CMK (cell line): Measurements from ENCODE around the gene ADAM10.

Experiments
- DNase-seq: peaks from one replicate; pipeline ENCODE4 v3.0.0-alpha.2; 2010; ENCODE audit warnings: low read depth

ADAM10 gene

DNA sequence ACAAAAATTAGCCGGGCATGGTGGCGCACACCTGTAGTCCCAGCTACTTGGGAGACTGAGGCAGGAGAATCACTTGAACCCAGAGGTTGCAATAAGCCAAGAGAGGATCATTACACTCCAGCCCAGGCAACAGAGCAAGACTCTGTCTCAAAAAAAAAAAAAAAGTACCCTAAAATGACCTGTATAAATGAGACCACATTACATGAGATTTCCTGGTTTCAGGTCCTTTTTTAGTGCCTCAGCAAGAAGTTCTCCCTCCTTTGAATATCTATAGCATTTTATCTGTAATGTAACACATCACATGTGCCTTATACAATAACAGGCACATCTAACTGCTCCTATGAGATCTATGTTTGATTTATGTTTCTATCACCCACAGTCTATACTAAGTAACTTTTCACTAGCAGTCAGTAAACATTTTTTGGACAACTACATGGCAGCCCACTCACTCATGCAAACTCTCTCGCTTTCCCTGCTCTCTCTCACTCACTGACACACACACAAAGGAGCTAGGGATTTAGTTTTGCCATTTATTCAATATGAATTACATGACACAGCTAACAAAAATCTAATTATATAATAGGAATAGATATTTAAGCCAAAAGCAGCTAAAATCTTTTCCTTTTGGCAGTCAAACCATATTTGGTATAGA, 34.1 kb downstream of the ADAM10 start:
- DNase-seq, result no peak

DNA sequence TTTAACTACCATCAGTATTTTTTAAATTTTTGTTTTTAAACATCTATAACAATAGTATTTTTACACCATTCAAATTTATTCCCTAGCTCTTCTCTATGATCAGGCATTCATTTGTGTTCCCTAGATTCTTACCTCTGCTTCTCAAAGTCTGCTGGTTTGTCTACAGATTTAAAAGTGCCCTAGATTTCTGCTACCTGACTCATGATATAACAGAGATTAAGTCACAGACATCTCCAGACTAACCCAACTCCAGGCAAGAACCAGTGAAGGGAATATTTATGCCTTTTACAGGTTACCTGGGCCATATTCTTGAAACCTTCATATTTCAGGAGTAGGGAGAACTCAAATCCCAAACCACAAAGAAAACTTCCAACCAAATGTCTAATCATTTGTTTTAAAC, 38.8 kb downstream of the ADAM10 start:
- DNase-seq, result no peak

DNA sequence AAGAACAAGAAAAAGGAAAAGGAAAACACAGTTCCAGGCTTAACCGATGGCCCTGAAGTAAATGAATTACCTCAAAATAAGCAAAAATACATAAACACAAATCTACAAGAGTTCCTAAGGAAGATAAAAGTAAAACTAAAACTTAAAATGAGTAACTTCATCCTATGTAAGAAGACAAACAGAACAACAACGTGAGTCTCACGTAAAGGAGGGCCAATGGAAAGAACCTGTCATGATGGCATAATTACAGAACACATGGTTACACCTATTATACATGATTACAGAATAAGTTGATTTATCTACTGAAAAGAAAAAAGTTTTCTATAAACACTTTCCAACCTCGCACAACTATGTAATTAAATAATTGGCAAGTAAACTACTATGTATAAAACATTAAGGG, 42.1 kb downstream of the ADAM10 start:
- DNase-seq, result no peak

DNA sequence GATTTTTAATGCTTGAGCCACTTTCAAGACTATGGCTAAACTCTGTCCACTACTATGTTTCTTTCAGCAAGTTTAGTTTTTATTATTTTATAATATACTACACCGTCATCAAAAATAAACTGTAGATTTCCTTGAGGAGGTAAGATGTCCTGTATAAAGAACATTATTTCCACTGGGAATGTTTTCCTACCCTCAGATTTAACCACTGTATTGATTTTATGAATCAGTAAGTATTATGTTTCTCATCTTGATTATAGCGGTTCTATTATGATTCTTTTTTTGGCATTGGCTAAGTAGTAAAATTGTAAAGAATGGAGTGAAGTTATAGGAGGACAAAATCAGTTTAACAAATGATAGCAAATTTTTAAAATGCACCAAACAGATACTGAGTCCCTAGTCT, 44.4 kb downstream of the ADAM10 start:
- DNase-seq, result no peak

DNA sequence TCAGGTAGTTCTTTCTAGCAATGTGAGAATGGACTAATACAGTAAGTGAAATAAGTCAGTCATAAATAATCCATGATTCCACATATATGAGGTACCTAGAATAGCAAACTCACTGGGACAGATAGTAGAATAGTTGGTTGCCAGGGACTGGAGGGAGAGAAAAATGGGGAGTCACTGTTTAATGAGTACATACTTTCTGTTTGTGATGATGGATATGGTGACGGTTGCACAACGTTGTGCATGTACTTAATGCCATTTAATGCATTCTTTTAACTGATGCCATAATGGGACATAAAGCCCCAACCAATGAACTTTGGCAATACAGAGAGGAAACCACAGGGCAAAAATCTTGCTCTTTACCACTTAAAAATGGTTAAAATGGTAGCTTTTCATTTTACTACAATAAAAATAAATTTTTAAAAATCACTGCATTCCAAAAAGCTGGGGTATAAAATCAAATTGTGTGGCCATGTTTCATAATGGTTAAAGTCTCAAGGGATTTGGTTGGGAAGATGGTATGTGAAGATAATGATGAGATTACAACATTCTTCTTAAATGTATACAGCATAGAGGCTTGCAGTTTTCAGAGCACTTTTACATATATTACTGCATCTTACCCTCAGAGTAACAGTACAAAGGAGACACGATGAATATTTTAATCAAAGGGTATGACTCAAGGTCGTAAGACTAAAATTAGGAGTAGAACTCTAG, 45.2 kb downstream of the ADAM10 start:
- DNase-seq, result no peak

DNA sequence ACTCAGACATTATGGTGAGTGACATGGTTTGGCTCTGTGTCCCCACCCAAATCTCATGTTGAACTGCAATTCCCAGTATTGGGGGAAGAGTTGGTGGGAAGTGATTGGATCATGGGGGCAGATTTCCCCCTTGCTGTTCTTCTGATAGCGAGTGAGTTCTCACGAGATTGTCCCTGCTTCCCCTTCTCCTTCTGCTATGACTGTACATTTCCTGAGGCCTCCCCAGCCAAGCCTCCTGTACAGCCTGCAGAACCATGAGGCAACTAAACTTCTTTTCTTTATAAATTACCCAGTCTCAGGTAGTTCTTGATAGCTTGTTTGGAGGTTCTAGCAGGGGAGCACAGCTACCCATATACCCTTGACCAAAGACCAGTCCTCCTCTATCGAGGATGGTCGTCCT, 45.9 kb downstream of the ADAM10 start:
- peak; percentile 2 for DNase-seq

DNA sequence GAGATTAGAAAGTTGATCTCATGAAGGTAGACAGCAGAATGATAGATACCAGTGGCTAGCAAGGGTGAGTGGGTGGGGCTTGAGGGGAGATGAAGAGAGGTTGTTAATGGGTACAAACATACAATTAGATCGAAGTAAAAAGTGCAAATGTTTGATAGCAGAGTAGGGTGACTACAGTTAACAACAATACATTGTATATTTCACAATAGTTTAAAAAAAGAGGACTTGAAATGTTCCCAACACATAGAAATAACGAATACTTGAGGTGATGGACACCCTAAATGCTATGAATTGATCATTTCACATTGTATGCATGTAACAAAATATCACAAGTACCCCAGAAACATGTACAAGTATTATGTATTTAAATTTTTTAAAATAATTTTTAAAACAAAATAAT, 47.3 kb downstream of the ADAM10 start:
- no peak for DNase-seq

DNA sequence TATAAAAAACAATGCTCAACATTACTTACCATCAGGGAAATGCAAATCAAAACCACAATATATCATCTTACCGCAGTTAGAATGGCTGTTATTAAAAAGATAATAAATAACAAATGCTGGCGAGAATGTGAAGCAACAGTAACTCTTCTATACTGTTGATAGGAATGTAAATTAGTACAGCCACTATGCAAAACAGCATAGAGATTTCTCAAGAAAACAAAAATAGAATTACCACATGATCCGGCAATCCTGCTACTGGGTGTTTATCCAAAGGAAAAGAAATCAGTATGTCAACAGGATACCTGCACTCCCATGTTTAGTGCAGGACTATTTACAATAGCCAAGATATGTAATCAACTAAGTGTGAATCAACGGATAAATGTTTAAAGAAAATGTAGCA, 48.1 kb downstream of the ADAM10 start:
- DNase-seq, result no peak

DNA sequence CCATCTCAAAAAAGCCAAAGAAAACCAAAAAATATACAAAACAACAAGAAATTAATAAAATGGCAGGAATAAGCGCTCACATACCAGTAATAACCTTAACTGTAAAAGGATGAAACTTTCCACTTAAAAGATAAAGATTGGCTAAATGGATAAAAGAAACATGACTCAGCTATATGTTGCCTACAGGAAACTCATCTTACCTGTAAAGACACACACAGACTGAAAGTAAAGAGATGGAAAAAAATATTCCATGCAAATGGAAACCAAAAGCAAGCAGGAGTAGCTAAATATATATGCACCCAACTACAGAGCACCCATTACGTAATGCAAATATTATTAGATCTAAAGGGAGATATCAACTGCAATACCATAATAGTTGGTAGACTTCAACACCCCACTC, 49.7 kb downstream of the ADAM10 start:
- no peak for DNase-seq

DNA sequence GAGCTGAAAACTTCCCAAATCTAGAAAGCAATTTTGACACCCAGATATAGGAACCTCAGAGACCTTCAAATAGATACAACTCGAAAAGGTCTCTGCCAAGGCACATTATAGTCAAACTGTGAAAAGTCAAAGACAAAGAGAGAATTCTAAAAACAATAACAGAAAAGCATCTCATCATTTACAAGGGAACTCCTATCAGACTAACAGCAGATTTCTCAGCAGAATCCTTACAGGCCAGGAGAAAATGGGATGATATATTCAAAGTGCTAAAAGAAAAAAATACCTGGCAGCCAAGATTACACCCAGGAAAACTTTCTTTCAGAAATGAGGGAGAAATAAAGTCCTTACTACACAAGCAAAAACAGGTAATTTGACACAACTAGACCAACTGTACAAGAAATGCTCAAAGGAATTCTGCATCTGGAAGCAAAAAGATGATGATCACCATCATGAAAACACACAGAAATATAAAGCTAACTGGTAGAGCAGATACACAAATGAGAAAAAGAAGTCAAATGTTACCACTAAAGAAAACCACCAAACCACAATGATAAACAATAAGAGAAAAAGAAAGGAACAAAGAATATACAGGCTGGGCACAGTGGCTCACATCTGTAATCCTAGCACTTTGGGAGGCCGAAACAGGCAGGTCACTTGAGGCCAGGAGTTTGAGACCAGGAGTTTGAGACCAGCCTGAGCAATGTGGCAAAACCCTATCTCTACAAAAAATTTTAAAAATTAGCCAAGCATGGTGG, 50.4 kb downstream of the ADAM10 start:
- no peak for DNase-seq

DNA sequence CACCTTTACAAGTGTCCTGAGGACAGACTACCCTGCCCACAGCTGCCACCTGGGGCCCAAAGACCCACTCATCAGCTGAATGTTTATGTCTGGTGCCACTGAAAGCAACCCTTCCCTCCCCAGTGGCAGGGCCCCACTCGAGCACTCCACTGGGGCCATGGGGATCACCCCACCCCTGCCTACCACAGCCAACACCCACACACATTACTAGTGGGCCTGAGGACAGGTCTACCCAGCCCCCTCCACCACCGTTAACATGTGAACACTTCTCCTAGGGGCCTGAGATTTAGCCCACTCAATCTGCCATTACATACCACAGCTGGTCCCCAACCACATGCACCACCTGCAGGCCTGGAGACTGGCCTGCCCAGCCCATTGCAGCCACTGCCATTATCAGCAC, 52.3 kb downstream of the ADAM10 start:
- no peak for DNase-seq

DNA sequence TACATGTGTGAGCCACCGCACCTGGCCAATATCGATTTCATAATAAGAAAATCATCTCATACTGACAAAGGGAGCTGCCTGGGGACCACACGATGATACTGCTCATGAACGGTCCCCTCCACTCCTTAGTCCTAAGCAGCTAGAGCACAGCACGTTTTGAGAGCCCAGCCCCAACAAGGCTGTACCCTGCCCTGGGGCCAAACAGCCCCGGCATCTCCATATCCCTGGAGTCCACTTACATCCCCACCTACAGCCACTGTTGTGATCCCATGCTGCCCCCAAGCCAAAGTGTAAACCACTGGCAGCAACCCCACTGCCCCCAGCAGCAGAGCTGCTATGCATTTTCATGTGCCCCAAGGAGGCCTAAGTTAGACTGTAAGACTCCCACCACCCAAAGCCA, 52.8 kb downstream of the ADAM10 start:
- DNase-seq, result no peak

DNA sequence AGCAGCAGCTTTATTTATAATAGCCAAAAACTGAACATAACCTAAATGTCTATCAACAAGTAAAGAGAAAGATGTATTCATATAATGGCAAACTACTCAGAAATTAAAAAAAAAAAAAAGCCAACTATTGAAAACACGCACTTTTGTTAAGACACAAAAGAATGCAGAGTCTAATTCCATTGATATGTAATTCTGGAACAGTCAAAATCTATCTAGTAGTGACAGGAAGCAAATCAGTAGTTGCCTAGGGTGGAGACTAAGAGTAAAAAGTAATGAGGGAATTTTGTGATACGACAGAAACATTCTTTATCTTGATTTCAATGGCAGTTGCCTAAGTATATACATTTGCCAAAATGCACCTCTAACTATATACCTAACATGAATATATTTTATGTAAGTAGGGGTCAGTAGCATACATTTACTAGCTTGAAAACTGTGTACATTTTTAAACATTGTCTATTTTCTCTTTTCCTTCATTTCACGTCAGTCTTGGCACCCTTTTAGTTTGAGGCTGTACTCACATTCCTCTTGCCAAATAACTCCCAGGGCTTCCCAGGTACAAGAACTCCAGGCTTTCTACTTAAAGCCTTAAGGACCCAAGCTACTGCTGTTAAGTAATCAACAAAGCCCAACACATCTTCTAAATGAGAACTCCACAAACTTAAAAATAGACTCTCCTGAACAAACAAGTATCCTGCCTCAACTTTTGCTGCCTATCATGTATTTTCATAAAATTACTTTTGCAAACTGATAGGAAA, 54.7 kb downstream of the ADAM10 start:
- no peak for DNase-seq

DNA sequence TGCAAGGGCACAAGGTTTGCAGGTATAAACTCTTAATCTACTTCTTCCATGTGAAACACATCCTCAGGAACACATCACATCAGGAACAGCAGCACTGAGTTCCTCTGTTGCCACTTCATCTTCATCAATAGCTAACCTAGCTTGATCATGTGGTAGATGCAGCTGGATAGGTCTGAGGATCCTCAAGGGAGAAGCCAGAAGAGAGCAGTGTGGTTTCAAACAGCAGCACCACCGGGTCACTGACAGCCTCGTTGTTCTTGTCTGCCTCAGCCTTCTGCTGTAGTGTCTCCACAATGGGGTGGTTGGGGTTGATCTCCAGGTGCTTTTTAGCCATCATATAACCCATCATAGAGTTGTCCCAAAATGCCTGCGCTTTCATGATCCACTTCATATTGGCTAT, 58.8 kb downstream of the ADAM10 start:
- no peak for DNase-seq

DNA sequence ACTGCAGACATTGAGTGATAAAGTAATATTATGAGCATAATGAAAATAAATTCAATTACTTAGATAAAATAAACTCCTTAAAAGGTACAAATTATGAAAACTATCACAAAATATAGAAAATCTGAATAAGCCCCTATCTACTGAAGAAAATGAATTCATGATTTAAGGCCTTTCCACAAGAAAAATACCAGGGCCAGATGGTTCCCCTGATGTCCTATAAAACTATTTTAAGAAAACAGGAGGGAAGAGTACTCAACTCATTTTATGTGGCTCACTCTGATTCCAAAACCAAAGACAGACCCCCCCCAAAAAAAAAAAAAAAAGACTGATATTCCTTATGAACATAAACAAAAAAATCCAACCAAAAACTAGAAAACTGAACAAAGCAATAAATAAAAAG, 59.9 kb downstream of the ADAM10 start:
- DNase-seq, result no peak

DNA sequence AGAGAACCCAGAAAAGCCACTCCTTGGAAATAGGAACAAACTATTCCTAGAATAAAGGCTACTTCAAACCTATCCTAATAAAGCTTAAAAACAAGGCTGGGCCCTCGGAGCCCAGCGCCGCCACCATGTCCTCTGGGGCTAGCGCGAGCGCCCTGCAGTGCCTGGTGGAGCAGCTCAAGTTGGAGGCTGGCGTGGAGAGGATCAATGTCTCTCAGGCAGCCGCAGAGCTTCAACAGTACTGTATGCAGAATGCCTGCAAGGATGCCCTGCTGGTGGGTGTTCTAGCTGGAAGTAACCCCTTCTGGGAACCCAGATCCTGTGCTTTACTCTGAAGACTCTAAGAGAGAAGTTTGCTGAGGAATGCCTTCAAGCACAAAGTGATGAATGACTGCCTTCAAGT, 63.2 kb downstream of the ADAM10 start:
- no peak for DNase-seq

DNA sequence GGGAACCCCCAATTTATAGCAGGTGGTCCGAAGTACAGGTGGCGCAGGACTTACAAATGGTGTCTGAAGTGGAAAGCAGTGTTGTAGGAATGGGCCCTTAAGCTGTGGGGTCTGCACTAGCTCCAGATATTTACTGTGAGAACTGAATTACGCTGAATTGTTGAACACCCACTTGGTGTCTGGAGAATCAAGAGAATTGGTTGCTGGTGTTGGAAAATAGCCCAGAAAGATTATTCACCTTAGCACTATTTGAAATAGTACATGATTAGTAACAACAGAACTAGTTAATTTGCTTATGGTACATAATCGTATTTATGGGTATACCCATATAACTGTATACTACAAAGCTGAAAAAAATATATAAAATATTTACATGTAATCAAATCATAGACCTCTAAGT, 64.8 kb downstream of the ADAM10 start:
- no peak for DNase-seq

DNA sequence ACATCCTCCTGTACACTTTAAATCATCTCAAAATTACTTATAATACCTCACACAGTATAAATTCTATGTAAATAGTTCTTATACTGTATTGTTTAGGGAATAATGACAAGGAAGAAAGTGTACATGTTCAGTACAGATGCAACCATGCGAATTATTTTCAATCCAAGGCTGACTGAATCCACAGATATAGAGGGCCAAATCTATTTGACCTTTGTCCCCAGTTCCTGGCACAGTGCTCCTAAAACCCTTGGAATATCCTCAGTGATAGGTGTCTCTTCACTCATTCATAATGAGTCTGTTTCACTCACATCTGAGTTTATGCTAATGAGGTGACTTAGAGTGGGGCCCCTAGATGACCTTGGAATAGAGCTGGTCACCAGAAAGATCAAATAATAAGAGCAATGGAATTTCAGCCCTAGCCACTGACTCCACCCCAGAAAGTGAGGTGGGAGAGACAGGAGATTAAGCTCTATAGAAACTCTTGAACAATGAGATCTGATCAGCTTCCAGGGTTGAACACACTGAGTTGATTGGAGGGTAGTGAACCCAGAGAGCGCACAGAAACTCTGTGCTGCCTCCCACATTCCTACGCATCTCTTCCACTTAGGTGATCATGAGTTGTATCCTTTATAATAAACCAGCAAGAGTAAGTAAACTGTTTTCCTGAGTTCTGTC, 65.3 kb downstream of the ADAM10 start:
- no peak for DNase-seq

DNA sequence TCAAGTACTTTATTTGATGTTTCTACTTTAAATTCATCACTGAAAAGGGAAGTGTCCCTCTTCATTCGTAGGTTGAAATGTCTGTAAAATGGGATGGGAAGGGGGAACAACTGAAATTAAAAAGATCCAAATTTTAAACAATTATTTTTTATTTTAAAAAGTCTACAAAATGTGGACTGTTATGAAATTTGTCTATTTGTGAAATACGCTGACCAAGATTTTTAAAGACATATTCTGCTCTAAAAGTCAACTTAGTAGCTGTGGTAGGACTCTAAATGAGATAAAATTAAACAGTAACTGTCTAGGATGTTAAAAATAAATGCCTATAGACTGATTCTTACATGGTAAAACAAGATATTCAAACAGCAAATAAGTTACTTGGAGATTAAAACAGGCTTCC, 67.3 kb downstream of the ADAM10 start:
- no peak for DNase-seq

DNA sequence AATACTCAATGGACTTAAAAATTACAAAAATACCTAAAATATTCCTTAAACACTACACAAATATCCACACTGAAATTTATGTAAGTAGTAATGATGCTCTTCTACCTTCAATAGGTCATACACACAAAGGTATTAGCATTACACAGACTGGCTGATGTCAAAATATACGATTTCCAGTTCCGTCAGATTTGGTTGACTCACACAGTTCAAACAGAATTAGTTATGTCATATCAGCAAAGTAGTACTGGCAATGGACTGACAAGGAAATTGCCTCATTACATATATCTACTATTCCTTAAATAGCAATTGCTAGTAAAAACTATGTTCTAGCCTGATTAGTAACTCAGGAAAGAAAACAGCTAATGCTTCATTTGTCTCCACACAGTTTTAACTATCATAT, 70.8 kb downstream of the ADAM10 start:
- DNase-seq, result no peak

DNA sequence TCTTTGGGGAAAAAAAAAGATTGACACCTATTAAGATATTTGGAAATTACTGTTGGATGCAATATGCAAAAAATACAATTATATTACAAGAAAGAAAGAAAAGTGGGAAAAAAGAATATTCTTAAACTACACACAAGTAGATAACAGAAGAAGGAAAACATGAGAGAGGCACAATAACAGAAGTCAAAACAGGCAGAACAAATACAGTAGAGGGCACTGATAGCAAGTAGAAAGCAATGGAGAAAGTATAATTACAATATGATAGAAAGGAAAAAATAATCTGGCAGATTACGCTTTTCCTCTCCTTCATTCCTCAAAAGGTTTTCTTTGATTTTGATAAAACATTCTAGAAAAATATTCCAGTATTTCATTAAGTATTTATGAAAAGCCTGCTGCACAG, 72.1 kb downstream of the ADAM10 start:
- DNase-seq, result no peak

DNA sequence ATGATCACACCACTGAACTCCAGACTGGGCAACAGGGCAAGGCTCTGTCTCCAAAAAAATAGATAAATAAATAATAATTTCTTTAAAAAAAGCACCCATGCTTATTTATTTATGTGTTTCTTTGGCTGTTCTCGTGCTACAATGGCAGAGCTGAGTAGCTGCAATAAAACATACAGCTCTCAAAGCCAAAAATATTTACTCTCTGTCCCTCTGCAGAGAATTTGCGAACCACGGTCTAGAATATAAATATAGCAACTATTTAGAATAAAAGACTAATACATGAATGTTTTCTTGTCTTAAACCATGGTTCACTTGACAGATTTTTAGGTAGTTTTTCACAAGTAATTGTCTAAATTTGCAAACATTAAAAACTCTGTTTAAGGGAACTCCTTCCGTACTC, 72.7 kb downstream of the ADAM10 start:
- no peak for DNase-seq
